Measurements from ENCODE around the gene VAV3. TPM values are rescaled to one million over a fixed set of nuclear protein-coding genes. Genes with fewer than 3 reads are reported as not detected.

The VAV3 gene
- total and polyA plus RNA-seq, 2 of the 8 experiments (the other 6 are each of a cell fraction or from before 2014, with no cell fraction given), result 2.9 to 7.9 TPM

DNA sequence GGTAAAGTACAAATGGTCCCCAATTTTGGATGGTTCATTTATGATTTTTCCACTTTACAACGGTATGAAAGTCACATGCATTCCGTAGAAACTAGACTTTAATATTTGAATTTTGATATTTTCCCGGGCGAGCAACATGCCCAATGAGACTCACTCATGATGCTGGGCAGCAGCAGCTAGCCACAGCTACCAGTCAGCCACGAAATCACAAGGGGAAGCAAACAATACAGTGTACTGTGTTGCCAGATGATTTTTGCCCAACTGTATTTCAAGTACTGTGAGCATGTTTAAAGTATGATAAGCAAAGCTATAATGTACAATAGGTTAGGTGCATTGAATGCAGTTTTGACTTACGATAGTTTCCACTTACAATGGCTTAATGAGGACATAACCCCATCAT lies 266.8 kb downstream of the VAV3 start (continued):
- TF ChIP-seq GABPA (IDR thresholded peaks at IDR 0.05; ENCODE audit: borderline replicate concordance, insufficient read depth, low read length) (no peak), CHD1 (IDR thresholded peaks at IDR 0.05; ENCODE audit: low read depth, low read length) (no peak), MAFK (IDR thresholded peaks at IDR 0.05; ENCODE audit: low read depth, low read length) (no peak), EP300 (IDR thresholded peaks at IDR 0.05; ENCODE audit: borderline replicate concordance in 1 of 2, low read depth in 2 of 2, low read length in 2 of 2) (no peak), HDAC2 (IDR thresholded peaks at IDR 0.05; ENCODE audit: borderline replicate concordance in 1 of 2, low read depth in 2 of 2, low read length in 2 of 2) (no peak), SP1 (IDR thresholded peaks at IDR 0.05; ENCODE audit: low read depth, low read length) (no peak), SAP30 (IDR thresholded peaks at IDR 0.05; ENCODE audit: insufficient read depth, insufficient replicate concordance, low read length) (no peak), NRF1 (IDR thresholded peaks at IDR 0.05; ENCODE audit: low read depth, low read length) (no peak), TEAD4 (IDR thresholded peaks at IDR 0.05; ENCODE audit: low read depth, low read length) (no peak), POU5F1 (IDR thresholded peaks at IDR 0.05; ENCODE audit: low read depth, low read length) (no peak), NANOG (IDR thresholded peaks at IDR 0.05; ENCODE audit: insufficient read depth, low read depth, low read length, poor library complexity, severe bottlenecking) (no peak)
- TF ChIP-seq, protein P1, sequence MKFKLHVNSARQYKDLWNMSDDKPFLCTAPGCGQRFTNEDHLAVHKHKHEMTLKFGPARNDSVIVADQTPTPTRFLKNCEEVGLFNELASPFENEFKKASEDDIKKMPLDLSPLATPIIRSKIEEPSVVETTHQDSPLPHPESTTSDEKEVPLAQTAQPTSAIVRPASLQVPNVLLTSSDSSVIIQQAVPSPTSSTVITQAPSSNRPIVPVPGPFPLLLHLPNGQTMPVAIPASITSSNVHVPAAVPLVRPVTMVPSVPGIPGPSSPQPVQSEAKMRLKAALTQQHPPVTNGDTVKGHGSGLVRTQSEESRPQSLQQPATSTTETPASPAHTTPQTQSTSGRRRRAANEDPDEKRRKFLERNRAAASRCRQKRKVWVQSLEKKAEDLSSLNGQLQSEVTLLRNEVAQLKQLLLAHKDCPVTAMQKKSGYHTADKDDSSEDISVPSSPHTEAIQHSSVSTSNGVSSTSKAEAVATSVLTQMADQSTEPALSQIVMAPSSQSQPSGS (IDR thresholded peaks at IDR 0.05; ENCODE audit: low read length), result no peak
